H9 (cell line): ENCODE data around the gene FAM240A. TPM values are rescaled to one million over a fixed set of nuclear protein-coding genes. Genes with fewer than 3 reads are reported as not detected.

Source experiments
- DNase-seq: peaks from one replicate; pipeline ENCODE4 v3.0.0-alpha.2; 2017
- H2AFZ ChIP-seq: one replicate; pipeline ENCODE4 v1.6.1; 2013; ENCODE audit warnings: mild to moderate bottlenecking, low read length, control low read depth, moderate library complexity
- H2AK5ac ChIP-seq: 2 replicates; pipeline ENCODE4 v1.6.1; 2013; ENCODE audit warnings: low read length, control low read depth, mixed read lengths; ENCODE audit not compliant: insufficient read length
- H2BK120ac ChIP-seq: one replicate; pipeline ENCODE4 v1.6.1; 2013; ENCODE audit warnings: low read depth, mild to moderate bottlenecking, low read length, control low read depth, inconsistent platforms; ENCODE audit not compliant: poor library complexity, severe bottlenecking
- H2BK12ac ChIP-seq: 2 replicates; pipeline ENCODE4 v1.6.1; 2013; ENCODE audit warnings: low read length, control low read depth, mixed read lengths, low read depth; ENCODE audit not compliant: insufficient read length
- H2BK15ac ChIP-seq: 2 replicates; pipeline ENCODE4 v1.6.1; 2013; ENCODE audit warnings: low read depth, low read length, control low read depth
- H2BK20ac ChIP-seq: one replicate; pipeline ENCODE4 v1.6.1; 2013; ENCODE audit warnings: low read depth, mild to moderate bottlenecking, low read length, control low read depth, inconsistent platforms; ENCODE audit not compliant: poor library complexity, severe bottlenecking
- H2BK5ac ChIP-seq: 2 replicates; pipeline ENCODE4 v1.6.1; 2013; ENCODE audit warnings: low read length, control low read depth, mixed read lengths; ENCODE audit not compliant: insufficient read length
- H3K14ac ChIP-seq: 2 replicates; pipeline ENCODE4 v1.6.1; 2013; ENCODE audit warnings: low read length, control low read depth; ENCODE audit not compliant: insufficient read depth
- H3K18ac ChIP-seq: 2 replicates; pipeline ENCODE4 v1.6.1; 2013; ENCODE audit warnings: low read depth, mild to moderate bottlenecking, mixed read lengths, low read length, control low read depth; ENCODE audit not compliant: insufficient read length
- H3K23ac ChIP-seq: 2 replicates; pipeline ENCODE4 v1.6.1; 2013; ENCODE audit warnings: low read length, control low read depth, mixed read lengths, low read depth; ENCODE audit not compliant: insufficient read length
- H3K23me2 ChIP-seq: 2 replicates; pipeline ENCODE4 v1.6.1; 2013; ENCODE audit warnings: low read depth, mild to moderate bottlenecking, mixed read lengths, low read length, control low read depth; ENCODE audit not compliant: insufficient read length, poor library complexity, severe bottlenecking
- H3K27ac ChIP-seq: 2 replicates; pipeline ENCODE4 v1.5.1; 2013; ENCODE audit warnings: low read length, control low read depth, mixed read lengths, low read depth; ENCODE audit not compliant: insufficient read length
- H3K27me3 ChIP-seq: 2 replicates; pipeline ENCODE4 v1.6.1; 2013; ENCODE audit warnings: low read length, control low read depth, inconsistent platforms; ENCODE audit not compliant: insufficient read depth
- H3K4ac ChIP-seq: 2 replicates; pipeline ENCODE4 v1.6.1; 2013; ENCODE audit warnings: low read depth, mild to moderate bottlenecking, control low read depth, inconsistent platforms, low read length, moderate library complexity
- H3K4me1 ChIP-seq: 2 replicates; pipeline ENCODE4 v1.6.1; 2013; ENCODE audit warnings: low read length, control low read depth, inconsistent platforms; ENCODE audit not compliant: insufficient read depth
- H3K4me2 ChIP-seq: 2 replicates; pipeline ENCODE4 v1.6.1; 2013; ENCODE audit warnings: low read length, control low read depth, mixed read lengths; ENCODE audit not compliant: insufficient read length, insufficient read depth
- H3K56ac ChIP-seq: 2 replicates; pipeline ENCODE4 v1.6.1; 2013; ENCODE audit warnings: low read depth, mild to moderate bottlenecking, mixed read lengths, low read length, control low read depth; ENCODE audit not compliant: insufficient read length
- H3K79me1 ChIP-seq: 2 replicates; pipeline ENCODE4 v1.6.1; 2013; ENCODE audit warnings: low read depth, mild to moderate bottlenecking, moderate library complexity, low read length, control low read depth, inconsistent platforms; ENCODE audit not compliant: insufficient read depth, poor library complexity, severe bottlenecking
- H3K79me2 ChIP-seq: 2 replicates; pipeline ENCODE4 v1.6.1; 2013; ENCODE audit warnings: low read length, control low read depth, inconsistent platforms; ENCODE audit not compliant: insufficient read depth
- H3K9ac ChIP-seq: 2 replicates; pipeline ENCODE4 v1.6.1; 2013; ENCODE audit warnings: low read length, control low read depth, mixed read lengths; ENCODE audit not compliant: insufficient read length; ENCODE audit errors: extremely low read depth
- H3K9me3 ChIP-seq: one replicate; pipeline ENCODE4 v1.6.1; 2013; ENCODE audit warnings: low read depth, low read length, inconsistent platforms; ENCODE audit not compliant: control insufficient read depth
- H3T11ph ChIP-seq: one replicate; pipeline ENCODE4 v1.6.1; 2013; ENCODE audit warnings: mild to moderate bottlenecking, low read length, control low read depth, inconsistent platforms
- H4K20me1 ChIP-seq: one replicate; pipeline ENCODE4 v1.6.1; 2013; ENCODE audit not compliant: control insufficient read depth, insufficient read length, insufficient read depth
- H4K5ac ChIP-seq: 2 replicates; pipeline ENCODE4 v1.6.1; 2013; ENCODE audit warnings: low read depth, mild to moderate bottlenecking, mixed read lengths, low read length, control low read depth; ENCODE audit not compliant: insufficient read length
- H4K8ac ChIP-seq: replicated peaks from 2 replicates; pipeline ENCODE4 v1.6.1; 2013; ENCODE audit warnings: low read length, control low read depth, mixed read lengths, low read depth; ENCODE audit not compliant: insufficient read length
- H4K91ac ChIP-seq: 2 replicates; pipeline ENCODE4 v1.6.1; 2013; ENCODE audit warnings: low read depth, mild to moderate bottlenecking, moderate library complexity, mixed read lengths, low read length, control low read depth; ENCODE audit not compliant: insufficient read length
- H3K27ac Mint-ChIP-seq, 3 experiments: 2 replicates in 2 of 3; 3 replicates in 1 of 3; pipeline ENCODE4 v1.8.0; 2020 to 2021; ENCODE audit warnings: mixed read lengths in 3 of 3, mild to moderate bottlenecking in 1 of 3, moderate library complexity in 1 of 3
- H3K27me3 Mint-ChIP-seq: 2 replicates; pipeline ENCODE4 v1.8.0; 2021; ENCODE audit warnings: low read depth, mild to moderate bottlenecking, moderate library complexity, mixed read lengths
- H3K36me3 Mint-ChIP-seq, 3 experiments: 2 replicates in 2 of 3; 3 replicates in 1 of 3; pipeline ENCODE4 v1.8.0; 2020 to 2021; ENCODE audit warnings: low read depth in 3 of 3, mixed read lengths in 3 of 3; ENCODE audit not compliant: insufficient read depth in 1 of 3
- H3K4me1 Mint-ChIP-seq, 2 experiments: 2 replicates each; pipeline ENCODE4 v1.8.0; 2020; ENCODE audit warnings: mixed read lengths in 2 of 2
- H3K4me3 Mint-ChIP-seq, 2 experiments: 2 replicates in 1 of 2; 3 replicates in 1 of 2; pipeline ENCODE4 v1.8.0; 2020 to 2021; ENCODE audit warnings: mild to moderate bottlenecking in 2 of 2, mixed read lengths in 2 of 2, moderate library complexity in 1 of 2
- H3K9me3 Mint-ChIP-seq, 2 experiments: 2 replicates in 1 of 2; 3 replicates in 1 of 2; pipeline ENCODE4 v1.8.0; 2020; ENCODE audit warnings: mild to moderate bottlenecking in 2 of 2, mixed read lengths in 2 of 2, moderate library complexity in 1 of 2
- WGBS: extraction: QIAGEN DNeasy Blood & Tissue Kit; methylation state at CpG from one replicate; pipeline ENCODE4 v1.1.7; 2013; ENCODE audit warnings: missing lambda C conversion rate, low lambda C conversion rate, mixed read lengths; ENCODE audit not compliant: insufficient read length; ENCODE audit errors: extremely low coverage; 5-methylcytosine and 5-hydroxymethylcytosine counted together
- total RNA-seq: library from RNA; stranded (reverse); gene quantifications from 2 replicates; pipeline ENCODE4 v1.2.1, GENCODE V29; 2021
- TF ChIP-seq, protein P1 (sequence below): fragments of 200-600 bp; sonication (generic); conservative IDR thresholded peaks from 3 replicates; pipeline ENCODE4 v1.8.0; 2021; ENCODE audit warnings: antibody characterized with exemption, mild to moderate bottlenecking

FAM240A gene
- total RNA-seq, 1 experiment from 2014 or later: 0.11 TPM

DNA sequence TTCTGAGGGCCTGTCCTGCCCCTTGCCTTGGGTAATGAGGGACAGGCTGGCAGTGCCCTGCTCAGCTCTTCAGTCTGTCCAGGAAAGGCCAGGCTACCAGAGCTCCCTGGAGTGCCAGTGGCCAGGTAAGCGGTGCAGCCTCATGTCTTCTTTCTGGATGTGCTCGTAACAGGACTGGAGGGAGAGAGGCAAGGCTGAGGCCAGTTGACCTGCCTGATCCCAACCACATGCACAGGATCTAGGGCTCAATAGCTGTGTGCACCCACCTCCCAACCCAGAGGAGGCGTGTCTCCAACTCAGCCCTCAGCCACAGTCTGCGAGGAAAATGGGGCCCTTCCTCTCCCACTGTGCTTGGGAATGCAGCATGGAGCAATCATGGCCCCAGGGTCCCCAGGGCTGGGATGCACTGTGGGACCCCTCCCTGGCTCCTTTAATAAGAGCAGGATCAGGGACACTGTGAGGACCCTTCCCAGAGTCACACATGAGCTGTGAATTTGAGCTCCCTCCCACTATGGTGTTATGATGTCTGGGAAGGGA, 58.6 kb downstream of the FAM240A start:
- no peak overlapping the region for H3K23ac ChIP-seq
- H2BK120ac ChIP-seq: no peak overlapping the region
- H3K4me2 ChIP-seq: no peak overlapping the region
- H3K9me3 ChIP-seq: no peaks in the 10 kb centered on the region
- Mint-ChIP-seq H3K4me3 (no peak overlapping the region), H3K27me3 (no peaks in the 10 kb centered on the region; the same call in none of the 2 replicates), H3K9me3 (no peaks in the 10 kb centered on the region), H3K27ac (no peak overlapping the region), H3K36me3 (peaks cover 0 to 8% (median 0%) of the 10 kb centered on the region in 3 experiments; a peak in 2 of 7 replicates), H3K4me1 (peaks cover 2 to 7% of the 10 kb centered on the region in 2 experiments; a peak in 3 of 4 replicates)
- TF ChIP-seq, protein P1, sequence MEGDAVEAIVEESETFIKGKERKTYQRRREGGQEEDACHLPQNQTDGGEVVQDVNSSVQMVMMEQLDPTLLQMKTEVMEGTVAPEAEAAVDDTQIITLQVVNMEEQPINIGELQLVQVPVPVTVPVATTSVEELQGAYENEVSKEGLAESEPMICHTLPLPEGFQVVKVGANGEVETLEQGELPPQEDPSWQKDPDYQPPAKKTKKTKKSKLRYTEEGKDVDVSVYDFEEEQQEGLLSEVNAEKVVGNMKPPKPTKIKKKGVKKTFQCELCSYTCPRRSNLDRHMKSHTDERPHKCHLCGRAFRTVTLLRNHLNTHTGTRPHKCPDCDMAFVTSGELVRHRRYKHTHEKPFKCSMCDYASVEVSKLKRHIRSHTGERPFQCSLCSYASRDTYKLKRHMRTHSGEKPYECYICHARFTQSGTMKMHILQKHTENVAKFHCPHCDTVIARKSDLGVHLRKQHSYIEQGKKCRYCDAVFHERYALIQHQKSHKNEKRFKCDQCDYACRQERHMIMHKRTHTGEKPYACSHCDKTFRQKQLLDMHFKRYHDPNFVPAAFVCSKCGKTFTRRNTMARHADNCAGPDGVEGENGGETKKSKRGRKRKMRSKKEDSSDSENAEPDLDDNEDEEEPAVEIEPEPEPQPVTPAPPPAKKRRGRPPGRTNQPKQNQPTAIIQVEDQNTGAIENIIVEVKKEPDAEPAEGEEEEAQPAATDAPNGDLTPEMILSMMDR: no peak
- H3K14ac ChIP-seq: no peak overlapping the region
- WGBS: no CpG with 5 or more reads among the region's 4 CpGs
- H2BK12ac ChIP-seq: no peak overlapping the region
- H3K56ac ChIP-seq: no peak overlapping the region
- H3K27ac ChIP-seq: no peak overlapping the region
- H4K8ac ChIP-seq: no peak overlapping the region
- H2BK15ac ChIP-seq: no peak overlapping the region
- H3K4ac ChIP-seq: no peak overlapping the region
- H2BK5ac ChIP-seq: no peak overlapping the region
- no peak overlapping the region for H4K91ac ChIP-seq
- H3K23me2 ChIP-seq: no peaks in the 10 kb centered on the region
- H2AFZ ChIP-seq: no peak overlapping the region
- no peak overlapping the region for H3T11ph ChIP-seq
- no peaks in the 10 kb centered on the region for H3K4me1 ChIP-seq
- H2BK20ac ChIP-seq: no peak overlapping the region
- H3K79me1 ChIP-seq: no peaks in the 10 kb centered on the region
- H4K5ac ChIP-seq: no peak overlapping the region
- DNase-seq: peak; percentile 21
- no peaks in the 10 kb centered on the region for H3K27me3 ChIP-seq
- H3K79me2 ChIP-seq: no peaks in the 10 kb centered on the region
- no peak overlapping the region for H2AK5ac ChIP-seq
- H4K20me1 ChIP-seq: no peaks in the 10 kb centered on the region
- no peak overlapping the region for H3K9ac ChIP-seq
- H3K18ac ChIP-seq: no peak overlapping the region
